Measurements from ENCODE around the gene MKLN1. TPM values are rescaled to one million over a fixed set of nuclear protein-coding genes. Genes with fewer than 3 reads are reported as not detected.
"Not testable (repeated sequence)": the region's sequence is repeated elsewhere in the genome, so short reads cannot be mapped to it uniquely, and the experiment has no call there.

Gene MKLN1
- total and polyA plus RNA-seq, 3 donors from 2014 or later, result 42.1 to 87.9 (median 82.4) TPM

DNA sequence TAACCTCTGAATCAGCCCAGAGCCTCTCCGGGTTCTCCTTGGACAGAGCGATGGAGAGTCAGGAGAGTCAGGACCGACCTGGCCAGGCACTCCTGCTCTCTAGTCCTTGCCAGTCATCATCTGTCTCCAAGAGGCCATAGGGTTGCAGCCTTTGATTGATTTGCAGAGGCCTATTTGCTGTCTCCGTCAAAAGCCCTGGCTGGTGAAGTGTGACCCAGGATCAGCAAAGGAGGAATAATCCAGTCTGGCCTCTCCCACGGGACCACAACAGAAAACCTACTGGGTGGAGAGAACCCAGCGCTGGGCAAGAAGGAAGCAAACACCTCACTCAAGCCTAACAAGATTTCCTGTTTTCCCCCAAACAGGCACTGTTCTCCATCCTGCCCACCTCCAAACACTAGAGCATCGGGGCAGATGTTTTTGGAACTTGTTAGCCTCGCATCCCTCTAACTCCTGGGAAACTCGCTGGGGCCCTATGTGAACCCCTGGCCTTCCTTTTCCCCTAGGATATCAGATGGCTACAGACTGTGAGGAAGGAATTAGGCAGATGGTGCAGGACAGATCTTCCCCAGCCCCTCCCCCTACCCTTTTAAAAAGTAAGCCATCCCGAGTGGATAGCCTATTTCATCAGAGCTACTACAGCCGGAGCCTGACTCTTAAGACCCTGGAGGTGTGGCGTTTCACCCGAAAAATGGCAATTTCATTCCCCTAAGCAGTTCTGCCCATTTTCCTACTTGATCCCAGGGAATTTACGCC, 174.4 kb downstream of the MKLN1 start:
- Histone ChIP-seq H3K9me3 (no peaks in the 10 kb centered on the region), H3K36me3 (ENCODE audit: low read depth, missing control alignments) (no peaks in the 10 kb centered on the region), H3K4me3 (no peak overlapping the region), H3K4me1 (peaks cover 24% of the 10 kb centered on the region), H3K27ac (peak overlapping the region; percentile 53 to 77), H3K27me3 (no peaks in the 10 kb centered on the region)
- no peak for DNase-seq
- intact Hi-C loops (cut with DNase I; ENCODE audit: low total_unique reads), result loop anchor here (10.0 kb wide), 1 partner anchor 397 kb away; no protein-coding TSS in a partner anchor
- TF ChIP-seq, protein P1, sequence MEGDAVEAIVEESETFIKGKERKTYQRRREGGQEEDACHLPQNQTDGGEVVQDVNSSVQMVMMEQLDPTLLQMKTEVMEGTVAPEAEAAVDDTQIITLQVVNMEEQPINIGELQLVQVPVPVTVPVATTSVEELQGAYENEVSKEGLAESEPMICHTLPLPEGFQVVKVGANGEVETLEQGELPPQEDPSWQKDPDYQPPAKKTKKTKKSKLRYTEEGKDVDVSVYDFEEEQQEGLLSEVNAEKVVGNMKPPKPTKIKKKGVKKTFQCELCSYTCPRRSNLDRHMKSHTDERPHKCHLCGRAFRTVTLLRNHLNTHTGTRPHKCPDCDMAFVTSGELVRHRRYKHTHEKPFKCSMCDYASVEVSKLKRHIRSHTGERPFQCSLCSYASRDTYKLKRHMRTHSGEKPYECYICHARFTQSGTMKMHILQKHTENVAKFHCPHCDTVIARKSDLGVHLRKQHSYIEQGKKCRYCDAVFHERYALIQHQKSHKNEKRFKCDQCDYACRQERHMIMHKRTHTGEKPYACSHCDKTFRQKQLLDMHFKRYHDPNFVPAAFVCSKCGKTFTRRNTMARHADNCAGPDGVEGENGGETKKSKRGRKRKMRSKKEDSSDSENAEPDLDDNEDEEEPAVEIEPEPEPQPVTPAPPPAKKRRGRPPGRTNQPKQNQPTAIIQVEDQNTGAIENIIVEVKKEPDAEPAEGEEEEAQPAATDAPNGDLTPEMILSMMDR (IDR thresholded peaks at IDR 0.05), result no peak
- no peak for TF ChIP-seq POLR2A (IDR thresholded peaks at IDR 0.05)
- 74 to 76% methylated on average over 13 to 14 of the region's 14 CpGs for WGBS, 2 donors

DNA sequence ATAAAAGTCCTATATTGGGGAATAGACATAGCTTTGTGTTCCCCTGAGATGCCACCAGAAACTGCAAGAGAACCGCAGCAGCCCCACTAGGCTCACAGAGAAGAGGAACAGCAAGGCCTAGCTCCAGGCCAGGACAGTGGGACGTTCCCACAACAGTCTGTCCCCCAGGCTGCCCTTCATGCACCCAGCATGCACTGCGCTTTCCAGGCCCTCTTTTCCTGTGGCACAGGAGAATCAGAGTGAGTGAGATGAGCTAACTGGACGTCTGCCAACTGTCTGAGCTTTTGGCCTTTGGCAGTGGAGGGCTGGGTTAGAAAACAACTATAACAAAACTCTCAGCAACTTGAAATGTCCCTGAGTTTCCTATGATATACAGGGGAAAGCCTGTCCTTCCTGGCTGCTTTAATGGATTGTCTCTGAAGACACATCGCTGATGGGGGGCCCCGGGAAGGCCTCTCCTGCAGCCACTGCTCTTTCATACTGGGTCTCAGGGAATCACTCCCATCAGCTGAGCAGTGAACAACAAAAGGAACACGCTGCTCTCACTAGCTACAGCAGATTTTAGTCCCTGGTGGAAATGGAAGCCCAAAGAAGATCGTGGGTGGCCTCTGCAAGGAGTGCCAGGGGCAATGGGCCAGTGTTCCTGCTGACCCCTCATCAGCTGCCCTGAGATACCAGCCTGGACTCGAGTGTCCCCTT, 175.3 kb downstream of the MKLN1 start:
- Histone ChIP-seq H3K27ac (peak overlapping the region; percentile 53 to 77), H3K9me3 (no peaks in the 10 kb centered on the region), H3K4me1 (peaks cover 25% of the 10 kb centered on the region), H3K27me3 (no peaks in the 10 kb centered on the region), H3K36me3 (ENCODE audit: low read depth, missing control alignments) (no peaks in the 10 kb centered on the region), H3K4me3 (no peak overlapping the region)
- intact Hi-C loops (cut with DNase I; ENCODE audit: low total_unique reads), result loop anchor here (10.0 kb wide), 1 partner anchor 398 kb away; no protein-coding TSS in a partner anchor
- no peak for TF ChIP-seq POLR2A (IDR thresholded peaks at IDR 0.05)
- TF ChIP-seq, protein P1 (IDR thresholded peaks at IDR 0.05), result no peak
- peak; percentile 76 for DNase-seq
- 30 to 43% methylated on average over 8 to 9 of the region's 9 CpGs for WGBS, 2 donors

DNA sequence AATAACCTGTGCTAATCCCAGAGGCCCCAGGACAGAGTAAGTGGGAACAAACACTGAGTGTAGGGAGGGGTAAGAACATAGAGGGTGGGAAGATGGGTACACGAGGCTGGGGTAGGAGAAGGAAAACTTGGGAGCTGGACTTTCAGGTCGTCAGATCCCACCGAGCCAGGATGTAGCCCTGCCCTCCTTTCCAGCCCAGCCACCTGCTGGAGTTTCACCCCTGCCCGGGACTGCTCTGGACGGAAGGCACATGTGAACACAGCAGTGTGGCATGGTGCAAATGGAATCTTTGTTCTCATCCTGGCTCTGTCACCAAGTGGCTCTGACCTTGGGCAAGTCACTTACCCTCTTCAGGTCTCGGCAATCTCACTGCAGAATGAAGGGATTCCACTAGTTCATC, 176.0 kb downstream of the MKLN1 start:
- H3K4me3 ChIP-seq, result no peak overlapping the region
- peak overlapping the region; percentile 53 to 77 for H3K27ac ChIP-seq
- H3K27me3 ChIP-seq, result no peaks in the 10 kb centered on the region
- TF ChIP-seq, protein P1 (IDR thresholded peaks at IDR 0.05), result no peak
- no peak for TF ChIP-seq POLR2A (IDR thresholded peaks at IDR 0.05)
- 23 to 28% methylated on average over 6 of the region's 6 CpGs for WGBS, 2 donors
- H3K36me3 ChIP-seq (ENCODE audit: low read depth, missing control alignments), result no peaks in the 10 kb centered on the region
- no peak for DNase-seq
- intact Hi-C loops (cut with DNase I; ENCODE audit: low total_unique reads), result loop anchor here (10.0 kb wide), 1 partner anchor 399 kb away; no protein-coding TSS in a partner anchor
- peaks cover 28% of the 10 kb centered on the region for H3K4me1 ChIP-seq
- no peaks in the 10 kb centered on the region for H3K9me3 ChIP-seq

DNA sequence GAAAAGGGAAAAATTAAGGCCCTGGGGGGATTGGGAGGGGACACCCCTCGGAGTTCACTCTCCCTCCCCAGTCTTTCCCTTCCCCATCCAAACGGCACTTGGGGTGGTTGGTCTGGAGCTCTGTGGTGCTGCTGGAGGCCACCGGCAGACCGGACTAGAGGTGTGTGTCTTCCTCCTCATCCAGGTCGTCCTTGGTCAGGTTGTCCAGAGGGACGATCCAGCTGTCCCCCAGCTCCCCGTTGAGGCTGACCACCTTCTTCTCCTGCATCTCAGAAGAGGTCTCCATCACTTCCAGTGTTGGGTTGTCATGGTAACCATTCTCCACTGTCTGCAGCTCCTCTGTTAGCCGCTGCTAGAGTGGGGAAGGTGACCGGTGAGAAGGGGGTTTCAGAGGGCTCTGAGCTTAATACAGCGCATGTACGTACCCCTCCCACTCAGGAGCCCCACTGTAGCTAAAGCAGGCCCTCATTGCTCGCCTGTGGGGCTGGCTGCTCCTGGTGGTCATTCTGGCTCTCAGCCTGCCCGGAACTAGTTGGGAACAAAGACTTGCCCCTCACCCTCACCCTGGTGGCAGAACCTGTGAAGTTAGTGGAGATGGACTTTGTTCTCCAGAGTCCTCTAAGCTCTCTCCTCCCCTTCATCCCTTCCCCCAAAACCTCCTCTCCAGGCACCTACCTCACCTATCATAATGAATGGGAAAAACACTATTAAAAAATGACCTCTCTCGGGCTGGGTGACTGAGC, 176.7 kb downstream of the MKLN1 start:
- Histone ChIP-seq H3K27ac (peak overlapping the region; percentile 53 to 77), H3K9me3 (no peaks in the 10 kb centered on the region), H3K36me3 (ENCODE audit: low read depth, missing control alignments) (no peaks in the 10 kb centered on the region), H3K27me3 (no peaks in the 10 kb centered on the region), H3K4me1 (peaks cover 28% of the 10 kb centered on the region), H3K4me3 (no peak overlapping the region)
- intact Hi-C loops (cut with DNase I; ENCODE audit: low total_unique reads), result loop anchor here (10.0 kb wide), 1 partner anchor 400 kb away; no protein-coding TSS in a partner anchor
- no peak for TF ChIP-seq POLR2A (IDR thresholded peaks at IDR 0.05)
- TF ChIP-seq, protein P1 (IDR thresholded peaks at IDR 0.05), result no peak
- DNase-seq, result no peak
- 85 to 89% methylated on average over 13 to 14 of the region's 14 CpGs for WGBS, 2 donors

DNA sequence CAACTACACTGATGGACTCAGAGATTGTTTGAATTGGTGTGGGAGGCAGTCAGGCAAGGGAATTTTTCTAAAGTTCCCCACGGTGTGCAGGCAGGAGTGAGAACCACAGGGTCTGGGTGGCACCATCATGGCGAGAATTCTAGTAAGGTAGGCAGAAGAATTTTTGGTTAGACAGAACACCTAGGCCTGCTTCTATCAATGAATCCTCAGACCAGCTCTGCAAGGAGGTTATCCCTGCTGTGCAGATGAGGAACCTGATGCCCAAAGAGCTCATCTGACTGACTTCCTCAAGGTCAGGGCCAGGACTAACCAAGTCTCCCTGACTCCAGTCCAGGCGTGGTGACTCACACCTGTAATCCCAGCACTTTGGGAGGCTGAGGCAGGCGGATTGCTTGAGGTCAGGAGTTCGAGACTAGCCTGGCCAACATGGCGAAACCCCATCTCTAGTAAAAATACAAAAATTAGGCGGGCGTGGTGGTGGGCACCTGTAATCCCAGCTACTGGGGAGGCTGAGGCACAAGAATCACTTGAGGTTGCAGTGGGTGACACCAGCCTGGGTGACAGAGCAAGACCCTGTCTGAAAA, 177.5 kb downstream of the MKLN1 start:
- intact Hi-C loops (cut with DNase I; ENCODE audit: low total_unique reads), result loop anchor here (10.0 kb wide), 1 partner anchor 400 kb away; no protein-coding TSS in a partner anchor
- H3K36me3 ChIP-seq (ENCODE audit: low read depth, missing control alignments); DNase-seq; H3K27me3 ChIP-seq; H3K9me3 ChIP-seq; H3K27ac ChIP-seq; H3K4me3 ChIP-seq: not testable (repeated sequence)
- WGBS, 2 donors, result 96 to 97% methylated on average over 6 to 8 of the region's 8 CpGs
- H3K4me1 ChIP-seq, result peaks cover 28% of the 10 kb centered on the region
